ENCODE measurements around the gene STXBP2. TPM values are rescaled to one million over a fixed set of nuclear protein-coding genes. Genes with fewer than 3 reads are reported as not detected.

STXBP2 gene
- total RNA-seq, 1 experiment from 2014 or later, result 141 TPM

- peaks cover 0 to 13% of the 10 kb centered on the region in 2 experiments; a peak in 2 of 4 replicates for H3K4me1 ChIP-seq (ENCODE audit: control insufficient read depth in 1 of 2, insufficient read depth in 2 of 2, low read length in 2 of 2)
- CTCF ChIA-PET, result interaction anchor here (1.5 kb wide), 1 partner anchor 36 kb away, joined by 5 read pairs; the partner anchor contains the start of gene TRAPPC5
- H3K4me2 ChIP-seq (ENCODE audit: low read length), result no peak overlapping the region
- no peaks in the 10 kb centered on the region for H4K20me1 ChIP-seq (ENCODE audit: insufficient read depth)
- POLR2A ChIA-PET, result no interaction called here
- RAD21 ChIA-PET (ENCODE audit: low non-redundant PET in 1 of 2, low total read pairs in 2 of 2, uncharacterized antibody in 2 of 2, unreplicated experiment in 2 of 2), result interaction anchor here in 1 of 2 experiments (1.6 kb wide), 1 partner anchor 77 kb away, joined by 3 read pairs; no protein-coding TSS in a partner anchor
- peaks cover 0 to 11% of the 10 kb centered on the region in 2 experiments; a peak in 1 of 4 replicates for H3K36me3 ChIP-seq (ENCODE audit: control insufficient read depth in 1 of 2, insufficient read depth in 2 of 2, low read length in 2 of 2)
- no peak overlapping the region for H3K27ac ChIP-seq (ENCODE audit: low read depth, low read length)
- DNase-seq (ENCODE audit: low read depth, low spot score), result no peak
- H3K79me2 ChIP-seq (ENCODE audit: insufficient read depth, low read length), result no peaks in the 10 kb centered on the region
- intact Hi-C loops (cut with micrococcal nuclease), result no loop called here
- H3K9ac ChIP-seq (ENCODE audit: low read length), result no peak overlapping the region
- TF ChIP-seq ZNF274 (IDR thresholded peaks at IDR 0.05; ENCODE audit: low read depth, low read length) (no peak), EGR1 (IDR thresholded peaks at IDR 0.05; ENCODE audit: low read depth) (no peak), REST (IDR thresholded peaks at IDR 0.05; ENCODE audit: low read depth) (no peak), FOSL1 (IDR thresholded peaks at IDR 0.05; ENCODE audit: low read depth) (no peak), POLR2AphosphoS5 (IDR thresholded peaks at IDR 0.05; ENCODE audit: low read depth, low read length) (no peak), ELF1 (IDR thresholded peaks at IDR 0.05; ENCODE audit: borderline replicate concordance, low read depth) (no peak), CBX3 (IDR thresholded peaks at IDR 0.05; ENCODE audit: low read depth) (no peak), EZH2phosphoT487 (IDR thresholded peaks at IDR 0.05; ENCODE audit: borderline replicate concordance) (no peak), YY1 (IDR thresholded peaks at IDR 0.05; ENCODE audit: extremely low read depth, insufficient replicate concordance, low read depth, low read length) (no peak), SRF (IDR thresholded peaks at IDR 0.05; ENCODE audit: low read depth) (no peak)
- no peak overlapping the region for H2AFZ ChIP-seq (ENCODE audit: low read depth, low read length, poor library complexity, severe bottlenecking)
- no peak overlapping the region for H3K4me3 ChIP-seq (replicated peaks in 1 of 2; ENCODE audit: low read depth in 1 of 2, low read length in 2 of 2)
- H3K9me2 ChIP-seq (ENCODE audit: insufficient read depth), result no peaks in the 10 kb centered on the region
- no peaks in the 10 kb centered on the region for H3K27me3 ChIP-seq (ENCODE audit: insufficient read depth, low read length)
- no TSS peak for BruUV-seq (replicated peaks)
- no peaks in the 10 kb centered on the region for H3K9me3 ChIP-seq (ENCODE audit: control insufficient read depth in 1 of 2, insufficient read depth in 1 of 2, low read depth in 1 of 2, low read length in 2 of 2)
- no peak for ATAC-seq
Measured at GRCh38 chr19:7645163-7645562, 8.3 kb downstream of the STXBP2 start.
